ENCODE data around the gene ANK2.

DNA sequence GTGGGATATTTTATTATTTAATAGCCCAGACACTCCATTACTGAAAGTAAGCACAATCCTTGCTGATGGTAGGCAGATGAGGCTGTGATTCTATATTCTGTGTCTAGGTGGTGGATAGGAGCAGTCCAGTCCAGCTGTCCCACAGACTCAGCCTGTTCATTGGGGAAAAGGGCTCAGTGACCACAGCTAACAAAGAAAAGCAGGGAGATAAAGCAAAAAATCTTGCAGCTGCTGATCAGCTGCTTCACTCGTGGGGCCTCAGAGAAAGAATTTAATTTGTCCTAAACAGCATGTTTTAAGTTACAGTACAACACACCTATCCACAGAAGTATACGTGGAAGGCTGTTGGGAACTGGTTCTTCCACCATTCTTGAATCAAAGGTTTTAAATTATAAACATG lies 40.7 kb upstream of the ANK2 start:
- no peak for TF ChIP-seq CTCF (IDR thresholded peaks at IDR 0.05 in 8 of 11, conservative IDR thresholded peaks at IDR 0.05 in 3 of 11)
- no peak for TF ChIP-seq POLR2A (IDR thresholded peaks at IDR 0.05)
